IPS-18c (cell line): ENCODE results near the gene PCDH20.
A peak's percentile ranks its signal among the peaks of the same experiment; 100 is the strongest.

Experiments
- H3K4me3 ChIP-seq: 2 replicates; pipeline ENCODE4 v1.7.0; 2013; ENCODE audit warnings: low read depth, mild to moderate bottlenecking, low read length, moderate library complexity; ENCODE audit not compliant: insufficient read depth
- H3K9me3 ChIP-seq: one replicate; pipeline ENCODE4 v1.6.1; 2013; ENCODE audit warnings: mild to moderate bottlenecking, low read length, moderate library complexity; ENCODE audit not compliant: control insufficient read depth, insufficient read depth

Gene PCDH20, protein sequence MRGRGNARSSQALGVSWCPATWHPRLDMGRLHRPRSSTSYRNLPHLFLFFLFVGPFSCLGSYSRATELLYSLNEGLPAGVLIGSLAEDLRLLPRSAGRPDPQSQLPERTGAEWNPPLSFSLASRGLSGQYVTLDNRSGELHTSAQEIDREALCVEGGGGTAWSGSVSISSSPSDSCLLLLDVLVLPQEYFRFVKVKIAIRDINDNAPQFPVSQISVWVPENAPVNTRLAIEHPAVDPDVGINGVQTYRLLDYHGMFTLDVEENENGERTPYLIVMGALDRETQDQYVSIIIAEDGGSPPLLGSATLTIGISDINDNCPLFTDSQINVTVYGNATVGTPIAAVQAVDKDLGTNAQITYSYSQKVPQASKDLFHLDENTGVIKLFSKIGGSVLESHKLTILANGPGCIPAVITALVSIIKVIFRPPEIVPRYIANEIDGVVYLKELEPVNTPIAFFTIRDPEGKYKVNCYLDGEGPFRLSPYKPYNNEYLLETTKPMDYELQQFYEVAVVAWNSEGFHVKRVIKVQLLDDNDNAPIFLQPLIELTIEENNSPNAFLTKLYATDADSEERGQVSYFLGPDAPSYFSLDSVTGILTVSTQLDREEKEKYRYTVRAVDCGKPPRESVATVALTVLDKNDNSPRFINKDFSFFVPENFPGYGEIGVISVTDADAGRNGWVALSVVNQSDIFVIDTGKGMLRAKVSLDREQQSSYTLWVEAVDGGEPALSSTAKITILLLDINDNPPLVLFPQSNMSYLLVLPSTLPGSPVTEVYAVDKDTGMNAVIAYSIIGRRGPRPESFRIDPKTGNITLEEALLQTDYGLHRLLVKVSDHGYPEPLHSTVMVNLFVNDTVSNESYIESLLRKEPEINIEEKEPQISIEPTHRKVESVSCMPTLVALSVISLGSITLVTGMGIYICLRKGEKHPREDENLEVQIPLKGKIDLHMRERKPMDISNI

DNA sequence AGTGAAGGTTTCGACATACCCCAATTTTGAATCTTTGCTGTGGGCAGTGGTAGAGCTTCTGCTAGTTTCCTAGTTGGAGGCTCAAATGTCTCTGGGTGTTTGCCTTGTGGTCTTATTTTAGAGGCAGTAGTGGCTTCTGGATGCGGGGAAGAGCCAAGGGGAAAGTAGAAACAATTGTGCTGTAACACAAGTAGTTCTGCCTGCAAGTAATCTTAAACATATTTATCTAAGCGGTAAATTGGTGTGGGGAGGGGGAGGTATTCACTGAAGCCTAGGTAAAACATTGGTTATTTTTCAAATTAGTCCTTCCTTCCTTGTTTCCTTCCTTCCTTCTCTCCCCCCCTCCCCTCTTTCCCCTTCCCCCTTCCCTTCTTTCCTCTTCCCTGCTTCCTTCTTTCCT is at the start of gene PCDH20:
PCDH20 (minus strand) TSS at position 101 of the 400 bp plus-strand sequence. CDS start 691 bp downstream, outside the sequence.
- Histone ChIP-seq H3K9me3 (peaks cover 2% of the 10 kb centered on the region), H3K4me3 (peak within 1 kb of the TSS; percentile 74)

DNA sequence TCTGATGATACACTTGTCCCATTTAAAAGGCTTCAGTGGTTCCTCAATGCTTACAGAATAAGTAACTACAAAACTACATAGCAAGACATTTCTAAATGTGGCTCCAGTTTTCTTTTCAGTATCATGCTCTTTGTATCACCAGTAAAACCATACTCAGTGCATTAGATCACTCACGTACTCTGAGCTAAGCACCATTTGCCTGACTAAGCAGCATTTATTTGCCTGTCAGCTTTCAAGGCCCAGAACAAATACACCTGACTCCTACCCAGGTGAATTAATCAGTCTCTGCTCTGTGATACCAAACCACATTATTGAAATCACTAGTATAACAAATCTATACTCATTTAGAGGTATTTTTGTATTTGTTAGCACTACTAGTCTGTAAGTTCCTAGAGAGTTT is 47.4 kb upstream of the PCDH20 start:
- no peaks in the 10 kb centered on the region for H3K9me3 ChIP-seq

DNA sequence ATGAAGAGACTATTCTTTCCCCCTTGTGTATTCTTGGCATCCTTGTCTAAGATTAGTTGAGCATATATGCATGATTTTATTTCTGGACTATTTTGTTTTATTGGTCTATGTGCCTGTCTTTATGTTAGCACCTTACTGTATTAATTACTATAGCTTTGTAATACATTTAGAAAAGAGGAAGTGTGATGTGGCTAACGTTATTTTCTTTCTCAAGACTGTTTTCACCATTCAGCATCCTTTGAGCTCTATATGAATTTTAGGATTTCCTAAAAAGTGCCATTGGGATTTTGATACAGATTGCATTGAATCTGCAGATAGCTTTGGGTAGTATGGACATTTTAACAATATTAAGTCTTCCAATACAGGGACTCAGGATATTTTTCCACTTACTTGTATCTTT is 37.5 kb upstream of the PCDH20 start:
- Histone ChIP-seq H3K4me3 (no peak overlapping the region), H3K9me3 (no peaks in the 10 kb centered on the region)

More for the DNA sequence above, 47.4 kb upstream of the PCDH20 start:
- no peak overlapping the region for H3K4me3 ChIP-seq

DNA sequence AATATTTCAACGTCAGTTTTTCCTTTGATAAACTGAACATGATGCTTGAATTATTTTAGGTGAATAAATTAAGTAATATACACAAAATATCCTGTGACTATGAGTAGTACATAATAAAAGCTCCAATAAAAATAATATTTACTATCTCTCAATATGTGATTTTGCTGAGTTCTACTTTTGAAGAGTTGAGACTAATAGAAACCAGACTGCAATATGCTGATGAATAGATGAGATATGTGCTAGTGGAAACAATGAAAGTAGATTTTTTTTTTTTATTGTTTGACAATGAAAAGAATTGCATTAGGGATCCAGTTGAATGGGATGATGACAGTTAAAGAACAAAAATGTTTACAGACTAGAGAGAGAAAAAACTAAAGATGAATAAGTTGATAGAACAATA is 16.4 kb upstream of the PCDH20 start:
- no peaks in the 10 kb centered on the region for H3K9me3 ChIP-seq
- no peak overlapping the region for H3K4me3 ChIP-seq

DNA sequence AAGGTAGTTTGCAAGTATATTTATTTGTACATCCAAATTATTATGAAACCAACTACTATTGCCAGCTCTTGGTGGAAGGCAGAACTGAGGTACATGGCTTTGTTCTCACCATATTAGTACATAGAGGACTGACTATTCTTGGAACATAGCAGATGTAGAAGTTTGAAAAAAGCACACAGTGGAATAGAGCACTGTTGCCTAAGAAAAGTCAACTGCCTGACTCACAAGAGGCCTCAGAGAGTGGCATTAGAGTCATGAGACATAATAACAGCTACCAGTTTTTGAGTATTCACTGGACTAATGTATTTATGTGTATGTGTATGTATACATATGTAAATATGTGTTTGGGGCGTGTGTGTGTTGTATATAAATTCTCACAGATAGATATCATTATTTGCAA is 8.3 kb upstream of the PCDH20 start:
- Histone ChIP-seq H3K9me3 (no peaks in the 10 kb centered on the region), H3K4me3 (no peak overlapping the region)

DNA sequence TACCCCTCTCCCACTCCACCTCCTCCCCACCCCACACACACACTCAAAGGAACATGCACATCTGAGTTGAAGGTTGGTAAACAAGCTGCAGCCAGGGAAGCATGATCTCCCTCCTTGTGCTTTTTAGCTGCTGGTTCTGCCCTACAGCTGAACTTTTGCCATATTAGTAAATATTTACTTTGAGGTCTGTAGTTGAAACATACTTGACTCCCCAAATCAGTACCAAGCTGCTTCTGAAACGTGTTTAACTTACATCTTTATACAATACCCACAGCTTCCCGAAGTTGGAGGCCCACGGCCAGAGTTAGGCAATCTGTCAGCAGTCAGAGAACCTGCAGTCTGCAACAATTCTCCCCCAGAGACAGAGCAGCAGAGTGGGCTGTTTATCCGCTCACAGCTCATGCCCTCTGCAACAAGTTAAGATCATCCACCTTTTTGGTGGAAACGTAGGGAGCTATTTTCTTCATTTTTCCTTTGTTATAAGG is 1.5 kb upstream of the PCDH20 start:
- no peak overlapping the region for H3K4me3 ChIP-seq
- peaks cover 2% of the 10 kb centered on the region for H3K9me3 ChIP-seq

DNA sequence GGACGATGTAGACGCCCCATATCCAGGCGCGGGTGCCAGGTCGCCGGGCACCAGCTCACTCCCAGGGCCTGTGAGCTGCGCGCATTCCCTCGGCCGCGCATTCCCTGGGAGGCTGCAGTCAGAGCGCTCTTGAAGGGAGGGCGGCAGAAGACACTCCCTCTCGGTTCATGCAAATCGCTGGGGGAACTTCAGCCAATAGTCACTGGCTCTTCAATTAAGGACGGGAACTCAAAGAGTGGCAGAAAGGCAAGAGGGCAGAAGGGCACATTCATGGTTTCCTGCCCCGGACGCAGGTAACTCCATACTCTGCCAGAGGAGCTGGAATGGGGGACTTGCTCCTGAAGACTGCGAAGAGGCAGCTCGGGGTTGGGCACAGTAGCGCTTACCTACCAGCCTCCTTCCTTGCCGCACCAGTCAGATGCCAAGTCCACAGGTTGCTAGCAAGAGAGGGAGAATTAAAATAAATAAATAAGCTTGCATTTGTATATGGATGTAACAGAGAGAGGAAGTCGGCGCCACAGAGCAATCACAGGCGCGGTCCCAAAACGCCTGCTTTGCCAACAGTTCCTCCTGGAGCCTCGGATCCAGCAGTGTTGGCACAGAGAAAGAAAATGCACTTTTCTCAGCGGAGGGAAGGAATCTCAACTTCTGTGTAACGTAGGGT is 459 bp downstream of the PCDH20 start:
- peaks cover 2% of the 10 kb centered on the region for H3K9me3 ChIP-seq
- H3K4me3 ChIP-seq: peak overlapping the region; percentile 74

DNA sequence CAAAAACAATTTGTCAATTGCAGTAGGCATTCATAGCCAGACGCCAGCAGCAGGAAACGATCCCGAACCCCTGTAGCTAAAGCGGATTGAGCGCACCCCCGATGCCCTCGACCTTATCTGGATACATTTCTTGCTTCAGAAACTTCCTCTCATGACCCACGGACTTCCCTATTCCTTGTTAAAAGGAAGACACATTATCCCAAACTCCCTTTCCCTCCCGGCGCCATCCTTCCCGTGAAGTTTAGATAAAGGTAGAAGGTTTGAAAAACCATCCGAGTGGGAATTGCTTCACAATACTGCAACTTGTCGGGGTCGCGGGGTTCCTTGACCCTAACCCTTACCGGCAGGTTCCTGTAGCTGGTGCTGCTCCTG is 977 bp downstream of the PCDH20 start:
- Histone ChIP-seq H3K9me3 (peaks cover 2% of the 10 kb centered on the region), H3K4me3 (peak overlapping the region; percentile 74)

DNA sequence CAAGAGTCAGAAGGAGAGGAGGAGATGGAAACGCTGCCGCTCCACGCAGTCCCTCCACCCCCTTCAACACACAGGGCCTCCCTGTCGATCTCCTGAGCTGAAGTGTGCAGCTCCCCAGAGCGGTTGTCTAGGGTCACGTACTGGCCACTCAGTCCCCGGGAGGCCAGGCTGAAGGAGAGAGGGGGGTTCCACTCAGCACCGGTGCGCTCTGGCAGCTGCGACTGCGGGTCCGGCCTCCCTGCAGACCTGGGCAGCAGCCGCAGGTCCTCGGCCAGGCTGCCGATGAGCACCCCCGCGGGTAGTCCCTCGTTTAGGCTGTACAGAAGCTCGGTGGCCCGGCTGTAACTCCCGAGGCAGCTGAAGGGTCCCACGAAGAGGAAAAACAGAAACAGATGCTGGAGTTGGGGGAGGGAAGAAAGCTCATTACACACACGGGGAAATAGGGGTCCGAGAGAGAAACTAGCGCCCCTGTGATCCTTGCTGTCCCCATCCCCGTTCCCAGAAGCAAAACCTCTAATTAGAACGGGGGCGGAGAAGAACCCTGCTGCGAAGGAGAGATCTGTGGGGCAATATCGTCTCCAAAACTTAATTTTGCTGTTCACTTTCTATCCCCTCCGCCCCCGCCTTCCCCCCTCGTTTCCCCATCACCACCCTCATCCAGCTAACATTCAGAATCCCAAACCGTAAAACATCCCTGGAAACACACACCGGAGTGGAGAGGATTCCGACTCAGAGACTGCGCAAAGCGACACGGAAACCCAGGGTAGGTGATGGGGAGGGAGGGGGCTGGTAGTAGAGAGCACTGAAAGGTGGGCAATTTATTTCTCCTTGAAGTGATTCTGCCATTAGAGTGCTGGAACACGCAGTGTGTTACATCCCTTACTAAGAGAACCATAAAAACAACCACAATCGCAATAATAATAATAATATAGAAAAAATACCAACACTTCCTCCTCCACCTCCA is 1.8 kb downstream of the PCDH20 start:
- Histone ChIP-seq H3K4me3 (peak overlapping the region; percentile 74), H3K9me3 (peaks cover 2% of the 10 kb centered on the region)

DNA sequence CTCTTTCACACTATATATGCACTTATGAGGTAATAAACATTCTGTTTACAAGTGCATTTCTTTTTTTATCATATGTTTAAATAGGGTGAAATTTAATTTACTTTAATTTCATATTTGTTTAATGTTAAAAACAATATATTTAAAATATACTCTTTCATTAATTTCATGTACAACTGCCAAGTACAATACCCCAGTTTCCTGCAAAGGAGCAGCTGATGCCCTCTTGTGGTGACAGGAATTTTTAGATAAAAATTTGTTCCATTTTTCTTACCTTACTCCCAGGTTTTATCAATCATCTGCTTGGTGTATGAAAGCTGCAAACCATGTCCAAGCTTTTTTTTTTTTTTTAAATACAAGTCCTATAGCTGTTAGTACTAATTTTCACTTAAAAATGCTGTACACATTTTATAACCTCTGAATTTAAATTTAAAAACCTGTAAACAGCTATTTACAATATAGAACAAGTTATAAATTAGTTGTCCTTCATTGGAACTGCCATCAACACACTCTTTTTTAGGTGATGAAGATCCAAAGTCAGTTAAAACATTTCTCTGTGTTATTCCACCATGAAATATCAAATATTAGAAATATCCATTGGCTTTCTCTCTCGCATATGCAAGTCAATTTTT is 4.9 kb downstream of the PCDH20 start:
- H3K4me3 ChIP-seq: no peak overlapping the region

DNA sequence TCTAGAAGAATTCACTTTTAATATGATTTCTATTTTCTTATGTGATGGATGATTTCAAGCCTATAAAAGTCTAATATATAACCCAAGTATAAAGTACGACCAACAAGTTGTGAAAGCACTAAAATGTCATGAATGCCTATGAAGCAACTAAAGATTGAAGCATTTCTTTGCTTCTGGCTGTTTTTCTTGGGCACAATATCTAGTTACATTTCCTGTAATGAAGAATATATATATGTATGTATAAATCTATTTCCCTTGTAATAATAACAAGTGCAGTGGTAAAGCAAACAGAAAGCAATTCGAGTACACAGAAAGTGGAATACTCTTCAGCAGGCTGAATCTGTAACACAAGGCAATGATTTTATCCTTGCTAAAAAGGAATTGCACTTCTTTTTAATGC is 5.4 kb downstream of the PCDH20 start:
- Histone ChIP-seq H3K9me3 (peaks cover 2% of the 10 kb centered on the region), H3K4me3 (no peak overlapping the region)

More for the DNA sequence above, 4.9 kb downstream of the PCDH20 start:
- H3K9me3 ChIP-seq: peaks cover 2% of the 10 kb centered on the region

DNA sequence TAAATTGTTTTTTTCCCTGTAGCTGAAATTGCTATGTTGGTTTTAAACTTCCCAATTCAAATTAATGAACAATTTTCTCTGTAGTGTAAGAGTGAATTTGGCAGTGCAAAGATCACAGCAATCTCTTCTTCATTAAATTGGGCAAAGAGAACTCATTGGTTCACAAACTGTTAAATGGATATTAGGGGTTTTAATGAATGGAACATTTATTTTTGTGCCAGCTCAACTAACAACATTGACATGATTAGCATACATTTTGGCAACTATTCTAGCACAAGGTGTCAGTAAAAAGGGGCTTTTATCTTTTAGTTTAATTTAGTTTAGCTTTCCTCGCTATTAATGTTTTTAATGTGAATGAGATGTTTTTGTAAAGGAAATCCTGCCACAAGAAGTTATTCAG is 7.1 kb downstream of the PCDH20 start:
- Histone ChIP-seq H3K9me3 (no peaks in the 10 kb centered on the region), H3K4me3 (no peak overlapping the region)

DNA sequence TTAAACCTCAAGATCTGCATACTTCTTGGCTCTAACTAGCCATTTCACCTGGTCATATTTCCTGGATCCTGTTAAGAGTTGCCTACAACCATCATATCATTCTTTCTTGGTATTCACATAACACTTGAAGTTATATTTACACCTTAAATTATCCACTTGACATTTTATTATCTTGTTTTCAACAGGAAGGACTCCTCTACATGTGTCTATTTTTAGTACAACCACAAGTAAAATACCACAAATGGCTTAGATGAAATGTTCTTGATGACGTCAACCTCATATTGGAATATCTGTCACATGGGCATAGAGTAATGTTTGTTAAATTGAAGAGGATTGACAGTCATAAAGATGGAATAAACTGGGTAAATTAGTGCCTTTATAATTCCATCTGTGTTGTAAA is 9.4 kb downstream of the PCDH20 start:
- Histone ChIP-seq H3K4me3 (no peak overlapping the region), H3K9me3 (no peaks in the 10 kb centered on the region)

DNA sequence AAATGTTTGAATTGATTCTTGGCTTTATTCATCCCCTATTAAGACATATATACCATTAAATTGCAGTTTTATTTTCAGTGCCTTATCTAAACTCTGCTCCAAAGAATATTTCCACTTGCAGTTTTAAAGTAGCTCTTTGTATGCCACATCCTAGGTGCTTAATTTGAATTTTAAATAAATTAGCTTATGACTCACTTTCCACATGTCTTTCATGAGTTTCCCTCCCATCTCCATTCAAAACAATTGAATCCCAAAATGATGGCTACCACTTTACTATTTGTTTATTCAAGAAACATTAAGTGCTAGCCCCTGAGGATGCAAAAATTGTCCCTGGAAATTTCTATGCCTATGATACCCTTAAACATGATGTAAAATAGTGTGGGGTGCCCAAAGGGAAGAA is 19.5 kb downstream of the PCDH20 start:
- H3K4me3 ChIP-seq: no peak overlapping the region
- H3K9me3 ChIP-seq: no peaks in the 10 kb centered on the region

DNA sequence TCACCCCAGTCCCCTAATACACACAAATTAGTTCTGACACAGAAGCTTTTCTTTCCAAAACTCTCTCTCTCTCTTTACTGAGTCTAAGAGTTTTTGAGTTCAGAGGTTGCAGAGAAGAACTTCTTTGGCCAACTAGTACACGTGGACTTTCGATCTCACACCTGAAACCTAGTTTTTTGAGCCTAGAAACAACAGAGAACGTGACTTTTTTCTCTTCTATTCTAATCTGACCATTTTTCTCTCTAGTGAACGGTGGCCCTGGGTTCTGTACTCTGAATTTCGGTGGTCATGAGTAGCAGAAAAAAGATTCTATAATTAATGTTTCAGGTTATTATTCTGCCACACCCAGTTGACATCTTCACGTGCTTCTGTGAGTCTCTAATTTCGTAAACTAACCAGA is 24.2 kb downstream of the PCDH20 start:
- Histone ChIP-seq H3K4me3 (no peak overlapping the region), H3K9me3 (no peaks in the 10 kb centered on the region)

DNA sequence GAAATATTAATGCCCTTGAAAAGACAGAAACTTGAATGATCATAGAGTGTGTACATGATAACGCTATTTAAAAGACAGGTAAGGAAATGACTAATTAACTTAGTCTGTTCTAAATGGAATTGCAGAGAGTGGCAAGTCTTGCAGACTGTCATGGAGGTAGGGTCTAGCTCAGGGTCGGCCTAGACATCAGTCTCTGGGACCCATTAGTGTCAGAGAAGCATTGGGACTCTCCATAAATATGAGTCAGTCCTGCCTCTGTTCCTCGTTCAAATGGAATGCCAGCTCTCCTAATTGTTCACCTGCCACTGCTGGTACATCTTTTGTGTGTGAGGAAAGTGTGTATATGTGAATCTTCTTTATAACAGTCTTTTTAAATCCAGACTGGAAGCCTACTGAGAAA is 28.0 kb downstream of the PCDH20 start:
- Histone ChIP-seq H3K9me3 (no peaks in the 10 kb centered on the region), H3K4me3 (no peak overlapping the region)
